Measurements from ENCODE around the gene KRT77. TPM values are rescaled to one million over a fixed set of nuclear protein-coding genes. Genes with fewer than 3 reads are reported as not detected.
"Not testable (repeated sequence)": the region's sequence is repeated elsewhere in the genome, so short reads cannot be mapped to it uniquely, and the experiment has no call there.

The KRT77 gene
- total RNA-seq, 4 donors from 2014 or later: 122 to 659 (median 243) TPM

DNA sequence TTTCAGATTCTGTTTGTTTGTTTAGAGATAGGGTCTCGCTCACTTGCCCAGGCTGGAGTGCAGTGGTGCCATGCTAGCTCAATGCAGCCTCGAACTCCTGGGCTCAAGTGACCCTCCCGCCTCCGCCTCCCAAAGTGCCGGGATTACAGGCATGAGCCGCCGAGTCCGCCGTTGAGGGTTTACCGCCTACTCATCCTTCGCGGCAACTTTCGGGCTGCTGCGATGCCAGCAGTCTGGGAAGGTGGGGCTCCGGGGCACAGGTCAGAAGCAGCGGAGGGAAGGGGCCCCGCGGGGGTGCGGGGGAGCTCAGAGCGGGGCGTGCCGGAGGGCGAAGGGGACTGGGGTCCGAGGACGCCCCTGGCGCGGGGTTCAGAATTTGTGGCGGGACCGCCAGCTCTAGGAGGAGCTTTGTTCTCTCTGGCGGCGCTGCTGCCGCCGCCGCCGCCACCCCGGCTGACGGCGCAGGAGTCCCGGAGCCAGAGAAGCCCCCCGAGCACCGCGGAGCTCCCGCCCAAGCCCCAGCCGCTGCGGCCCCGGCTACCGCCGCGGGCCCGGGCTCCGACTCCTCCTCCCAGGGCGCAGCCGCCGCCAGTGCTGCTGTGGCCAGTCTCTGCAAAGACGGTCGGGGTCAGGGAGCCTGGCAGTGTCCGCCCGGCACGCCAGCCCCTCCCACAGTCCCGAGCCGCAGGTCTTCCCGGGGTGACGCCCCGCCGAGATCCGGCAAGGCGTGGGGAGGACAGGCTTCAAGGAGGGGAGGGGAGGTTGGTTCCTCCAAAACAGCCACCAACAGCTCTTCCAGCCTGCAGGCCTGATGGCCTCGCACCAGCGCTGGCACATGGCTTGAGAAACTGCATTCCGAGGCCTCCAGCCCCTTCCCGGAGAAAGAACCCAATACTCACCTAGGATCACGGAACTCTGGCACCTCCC is 10.9 kb upstream of the KRT77 start:
- intact Hi-C loops (cut with DNase I; ENCODE audit: low total_unique reads): no loop called here
- WGBS, 2 donors: 5 to 6% methylated on average over 51 to 60 of the region's 72 CpGs
- TF ChIP-seq POLR2A (IDR thresholded peaks at IDR 0.05): no peak
- TF ChIP-seq, protein P1, sequence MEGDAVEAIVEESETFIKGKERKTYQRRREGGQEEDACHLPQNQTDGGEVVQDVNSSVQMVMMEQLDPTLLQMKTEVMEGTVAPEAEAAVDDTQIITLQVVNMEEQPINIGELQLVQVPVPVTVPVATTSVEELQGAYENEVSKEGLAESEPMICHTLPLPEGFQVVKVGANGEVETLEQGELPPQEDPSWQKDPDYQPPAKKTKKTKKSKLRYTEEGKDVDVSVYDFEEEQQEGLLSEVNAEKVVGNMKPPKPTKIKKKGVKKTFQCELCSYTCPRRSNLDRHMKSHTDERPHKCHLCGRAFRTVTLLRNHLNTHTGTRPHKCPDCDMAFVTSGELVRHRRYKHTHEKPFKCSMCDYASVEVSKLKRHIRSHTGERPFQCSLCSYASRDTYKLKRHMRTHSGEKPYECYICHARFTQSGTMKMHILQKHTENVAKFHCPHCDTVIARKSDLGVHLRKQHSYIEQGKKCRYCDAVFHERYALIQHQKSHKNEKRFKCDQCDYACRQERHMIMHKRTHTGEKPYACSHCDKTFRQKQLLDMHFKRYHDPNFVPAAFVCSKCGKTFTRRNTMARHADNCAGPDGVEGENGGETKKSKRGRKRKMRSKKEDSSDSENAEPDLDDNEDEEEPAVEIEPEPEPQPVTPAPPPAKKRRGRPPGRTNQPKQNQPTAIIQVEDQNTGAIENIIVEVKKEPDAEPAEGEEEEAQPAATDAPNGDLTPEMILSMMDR (IDR thresholded peaks at IDR 0.05): no peak
- no peak overlapping the region for H3K4me3 ChIP-seq (ENCODE audit: low read depth, poor library complexity, severe bottlenecking)
- no peak for DNase-seq (ENCODE audit: low spot score in 2 of 2)

DNA sequence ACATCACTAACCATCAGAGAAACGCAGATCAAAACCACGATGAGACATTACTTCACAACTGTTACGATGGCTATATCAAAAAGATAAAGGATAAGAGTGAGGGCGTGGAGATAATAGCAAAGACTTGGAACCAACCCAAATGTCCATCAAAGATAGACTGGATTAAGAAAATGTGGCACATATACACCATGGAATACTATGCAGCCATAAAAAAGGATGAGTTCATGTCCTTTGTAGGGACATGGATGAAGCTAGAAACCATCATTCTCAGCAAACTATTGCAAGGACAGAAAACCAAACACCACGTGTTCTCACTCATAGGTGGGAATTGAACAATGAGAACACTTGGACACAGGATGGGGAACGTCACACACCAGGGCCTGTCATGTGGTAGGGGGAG is 8.8 kb upstream of the KRT77 start:
- DNase-seq (ENCODE audit: low spot score in 2 of 2); H3K4me3 ChIP-seq (ENCODE audit: low read depth, poor library complexity, severe bottlenecking); intact Hi-C loops (cut with DNase I; ENCODE audit: low total_unique reads): not testable (repeated sequence)
- WGBS, 2 donors: 81 to 85% methylated on average over 6 of the region's 6 CpGs

DNA sequence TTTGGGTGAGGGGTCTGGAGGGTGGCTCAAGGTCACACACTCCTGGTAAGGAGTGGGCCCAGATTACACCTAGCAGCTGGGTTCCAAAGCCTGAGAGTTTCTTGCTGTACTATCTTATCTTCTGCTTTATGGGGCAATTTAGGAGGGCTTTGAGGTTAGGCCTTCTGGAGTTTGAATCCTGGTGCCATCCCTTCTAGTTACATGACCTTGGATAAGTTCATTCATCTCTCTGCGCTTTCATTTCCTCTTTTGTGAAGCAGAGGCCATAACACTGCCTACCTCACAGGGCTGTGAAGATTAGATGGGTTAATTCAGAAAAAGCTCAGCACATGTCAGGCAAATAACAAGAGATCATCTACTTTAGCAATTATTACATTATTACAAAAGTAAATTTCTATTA is 7.4 kb upstream of the KRT77 start:
- WGBS, 2 donors: 55 to 86% methylated on average over 1 of the region's 1 CpG
- no peak for TF ChIP-seq POLR2A (IDR thresholded peaks at IDR 0.05)
- TF ChIP-seq, protein P1 (IDR thresholded peaks at IDR 0.05): no peak
- no peak overlapping the region for H3K4me3 ChIP-seq (ENCODE audit: low read depth, poor library complexity, severe bottlenecking)
- intact Hi-C loops (cut with DNase I; ENCODE audit: low total_unique reads): no loop called here
- no peak for DNase-seq (ENCODE audit: low spot score in 2 of 2)

DNA sequence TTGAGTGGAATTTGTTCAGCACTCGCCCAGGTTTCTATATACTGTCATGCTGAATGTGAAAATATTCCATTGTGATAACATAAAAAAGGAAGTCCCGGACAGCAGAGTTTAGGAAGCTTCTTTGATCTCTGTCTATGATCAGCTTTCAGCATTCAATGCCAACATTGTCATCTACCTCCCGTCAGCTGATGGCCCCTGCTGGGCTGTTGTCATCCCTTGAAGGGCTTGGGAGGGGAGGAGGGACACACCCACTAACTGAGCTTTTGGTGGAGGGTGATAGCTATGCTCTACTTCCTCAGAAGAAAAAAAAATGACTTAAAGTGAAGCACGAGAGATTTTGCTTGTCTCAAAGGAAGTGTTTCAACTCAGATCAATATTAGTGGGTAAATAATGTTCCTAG is 4.7 kb upstream of the KRT77 start:
- intact Hi-C loops (cut with DNase I; ENCODE audit: low total_unique reads): no loop called here
- no peak for DNase-seq (ENCODE audit: low spot score in 2 of 2)
- no peak overlapping the region for H3K4me3 ChIP-seq (ENCODE audit: low read depth, poor library complexity, severe bottlenecking)
- TF ChIP-seq, protein P1 (IDR thresholded peaks at IDR 0.05): no peak
- no peak for TF ChIP-seq POLR2A (IDR thresholded peaks at IDR 0.05)
- WGBS, 2 donors: 52 to 60% methylated on average over 4 of the region's 4 CpGs

DNA sequence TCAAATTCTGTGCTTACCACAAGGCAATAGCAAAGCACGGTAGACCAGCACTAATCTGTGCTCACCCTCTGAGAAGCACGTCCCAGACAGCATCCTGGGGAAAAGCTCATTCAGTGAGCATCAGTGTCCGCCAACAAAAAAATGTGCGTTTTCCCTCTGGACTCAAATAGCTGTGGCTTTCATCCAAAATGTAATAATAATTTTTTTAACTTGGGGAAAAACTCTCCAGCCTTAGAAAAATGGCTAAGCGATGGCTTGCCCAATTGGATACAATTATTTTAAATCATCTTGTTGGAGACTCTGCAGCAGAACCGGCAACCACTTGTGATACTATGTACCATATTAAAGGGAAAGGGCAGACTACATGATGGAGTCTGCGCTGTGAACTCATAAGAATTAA is 1.1 kb upstream of the KRT77 start:
- 67 to 73% methylated on average over 7 of the region's 7 CpGs for WGBS, 2 donors
- no peak for DNase-seq (ENCODE audit: low spot score in 2 of 2)
- TF ChIP-seq POLR2A (IDR thresholded peaks at IDR 0.05): no peak
- TF ChIP-seq, protein P1 (IDR thresholded peaks at IDR 0.05): no peak
- intact Hi-C loops (cut with DNase I; ENCODE audit: low total_unique reads): no loop called here
- H3K4me3 ChIP-seq (ENCODE audit: low read depth, poor library complexity, severe bottlenecking): no peak overlapping the region

DNA sequence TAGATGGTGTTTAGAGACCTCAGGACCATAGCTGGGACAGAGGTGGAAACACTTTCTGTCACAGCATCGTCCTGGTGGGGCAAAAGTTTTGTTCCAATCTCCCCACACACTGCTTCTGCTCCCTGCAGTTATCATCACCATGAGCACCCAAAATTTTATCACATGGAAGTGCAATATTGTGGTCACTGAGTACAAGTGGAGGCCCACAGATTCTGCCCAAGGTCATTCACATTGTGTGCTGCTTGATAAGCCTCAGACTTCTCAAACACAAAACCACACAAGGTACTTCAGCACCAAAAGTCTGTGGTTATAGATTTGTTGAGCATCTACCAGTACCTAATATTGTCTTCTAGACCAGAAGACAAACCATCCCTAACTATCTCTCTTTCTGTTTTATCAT is 554 bp upstream of the KRT77 start:
- 68 to 85% methylated on average over 1 of the region's 1 CpG for WGBS, 2 donors
- intact Hi-C loops (cut with DNase I; ENCODE audit: low total_unique reads): no loop called here
- TF ChIP-seq, protein P1 (IDR thresholded peaks at IDR 0.05): no peak
- TF ChIP-seq POLR2A (IDR thresholded peaks at IDR 0.05): no peak

More for the DNA sequence above, 554 bp upstream of the KRT77 start:
- DNase-seq (ENCODE audit: low spot score in 2 of 2): no peak
- no peak overlapping the region for H3K4me3 ChIP-seq (ENCODE audit: low read depth, poor library complexity, severe bottlenecking)

All from lower leg skin (tissue), 4 donors.